Stimulated activated naive CD4-positive, alpha-beta T cell treated with Interleukin-2 at 50 U/mL for 16 hours (primary cell): ENCODE results near the gene DPYD.

Experiments
- DNase-seq: peaks from one replicate; lab custom pipeline; 2025; lab: John Stamatoyannopoulos, UW

DPYD gene

GRCh38 chr1:97610102-97610501, 310.7 kb downstream of the DPYD start:
- no peak for DNase-seq

- no peak for DNase-seq
Measured at GRCh38 chr1:97608272-97608671, 312.6 kb downstream of the DPYD start.

DNA sequence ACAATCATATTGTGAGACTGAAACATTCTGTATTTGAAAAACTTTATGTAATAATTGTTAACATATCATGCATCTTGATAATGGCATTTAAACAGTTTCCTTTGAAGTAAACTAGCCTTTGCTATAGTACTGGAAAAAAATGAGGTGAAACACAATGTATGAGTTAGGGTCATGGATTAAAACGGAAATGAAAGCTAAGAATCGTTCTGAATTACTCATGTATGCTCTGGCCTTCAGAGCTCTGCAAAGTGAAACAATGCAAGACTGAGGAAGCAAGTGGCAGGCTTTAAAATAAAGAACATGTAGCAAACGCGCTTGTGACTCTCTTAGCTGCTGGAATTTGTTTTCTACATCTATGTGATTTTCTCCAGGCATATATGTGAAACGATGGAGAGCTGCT, 317.1 kb downstream of the DPYD start:
- DNase-seq = no peak

DNA sequence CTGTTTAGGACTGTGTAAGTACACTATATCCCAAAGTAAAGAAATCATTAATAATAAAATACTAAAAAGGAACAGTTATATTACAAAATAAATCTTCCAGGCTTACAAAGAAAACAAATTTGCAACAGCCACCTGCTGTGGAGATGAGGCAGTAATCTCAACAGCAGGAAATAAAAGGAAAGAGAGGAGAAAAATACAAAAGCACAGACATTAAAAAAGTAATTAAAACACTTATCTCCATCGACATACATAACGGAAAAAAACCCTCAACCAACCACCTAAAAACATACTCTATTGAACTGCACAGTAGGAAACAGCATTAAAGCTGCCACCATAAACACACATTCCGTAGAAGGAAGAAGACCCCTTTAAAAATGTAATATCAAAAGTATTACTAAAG, 317.6 kb downstream of the DPYD start:
- no peak for DNase-seq

GRCh38 chr1:97599447-97599846, 321.4 kb downstream of the DPYD start:
- DNase-seq = no peak

DNA sequence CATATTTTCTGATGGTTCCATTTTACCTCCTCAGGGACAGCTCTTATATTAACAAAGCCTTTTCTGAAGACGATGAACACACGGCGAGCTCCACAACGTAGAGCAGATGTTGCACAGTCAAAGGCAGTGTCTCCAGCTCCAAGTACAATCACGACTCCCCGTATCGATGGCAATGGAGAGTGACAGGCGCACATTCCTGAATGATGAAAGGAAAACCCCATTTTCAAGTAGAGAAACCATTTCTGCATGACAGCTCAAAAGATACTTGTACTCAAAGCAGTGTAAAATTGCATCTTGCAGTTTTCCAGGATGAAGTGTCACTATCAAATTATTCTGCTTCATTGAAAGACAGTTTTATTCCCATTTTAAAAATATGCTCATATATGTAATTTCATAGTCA, 327.6 kb downstream of the DPYD start:
- DNase-seq = no peak

GRCh38 chr1:97588772-97589171, 332.1 kb downstream of the DPYD start:
- no peak for DNase-seq

DNA sequence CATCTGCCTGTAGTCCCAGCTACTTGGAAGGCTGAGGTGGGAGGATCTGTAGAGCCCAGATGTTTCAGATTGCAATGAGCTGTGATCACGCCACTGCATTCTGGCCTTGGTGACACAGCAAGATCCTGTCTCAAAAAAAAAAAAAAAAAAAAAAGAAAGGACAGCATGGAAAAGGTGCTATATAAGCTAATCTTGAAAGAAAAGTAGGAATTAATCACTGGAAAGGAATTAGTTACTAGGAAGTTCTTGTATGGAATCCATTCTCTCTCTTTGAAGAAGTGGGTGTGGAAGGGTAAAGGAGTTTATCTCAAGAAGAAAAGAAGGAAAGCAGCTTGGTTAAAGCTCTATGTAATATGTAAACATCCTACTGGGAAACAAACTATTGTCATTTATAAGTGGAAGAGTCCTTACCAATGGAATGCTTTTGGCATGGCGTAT, 339.2 kb downstream of the DPYD start:
- no peak for DNase-seq

- no peak for DNase-seq
Measured at GRCh38 chr1:97577613-97578012, 343.2 kb downstream of the DPYD start.

DNA sequence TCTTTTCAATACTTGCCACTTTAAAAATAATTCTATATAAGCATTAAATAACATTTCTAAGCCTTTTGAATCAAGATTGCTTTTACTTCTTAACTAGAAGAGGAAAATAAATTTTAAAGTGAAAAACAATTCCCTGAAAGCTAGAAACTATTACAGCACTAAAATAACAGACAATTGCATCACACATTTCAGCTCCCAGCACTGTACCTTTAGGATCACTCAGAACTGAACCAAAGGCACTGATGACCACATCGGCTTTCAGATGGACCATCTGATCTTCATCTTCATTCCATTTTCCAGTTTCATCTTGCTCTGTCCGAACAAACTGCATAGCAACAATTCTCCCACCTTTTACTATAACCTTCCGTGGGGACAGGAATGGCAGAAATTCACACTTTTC, 347.3 kb downstream of the DPYD start:
- no peak for DNase-seq

- no peak for DNase-seq
Measured at GRCh38 chr1:97572561-97572960, 348.3 kb downstream of the DPYD start.

DNA sequence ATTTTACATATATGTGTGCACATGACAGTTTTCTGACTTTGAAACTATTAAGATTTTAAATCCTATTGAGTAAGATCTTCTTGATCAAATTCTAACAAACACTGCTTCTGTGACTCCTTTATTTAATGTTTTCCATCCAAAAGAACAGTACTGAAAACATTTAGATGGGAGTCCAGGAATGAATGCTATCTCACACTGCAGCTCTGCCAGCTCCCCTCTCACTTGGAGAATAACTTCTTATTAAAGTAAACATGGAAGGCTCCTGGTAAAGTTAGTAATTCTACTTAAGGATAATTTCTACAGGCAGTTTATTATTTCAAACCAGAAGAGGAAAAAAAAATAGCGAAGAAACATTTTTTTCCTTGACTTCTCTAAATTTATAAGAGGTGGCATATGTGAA, 349.1 kb downstream of the DPYD start:
- DNase-seq = no peak

GRCh38 chr1:97570691-97571090, 350.1 kb downstream of the DPYD start:
- no peak for DNase-seq

DNA sequence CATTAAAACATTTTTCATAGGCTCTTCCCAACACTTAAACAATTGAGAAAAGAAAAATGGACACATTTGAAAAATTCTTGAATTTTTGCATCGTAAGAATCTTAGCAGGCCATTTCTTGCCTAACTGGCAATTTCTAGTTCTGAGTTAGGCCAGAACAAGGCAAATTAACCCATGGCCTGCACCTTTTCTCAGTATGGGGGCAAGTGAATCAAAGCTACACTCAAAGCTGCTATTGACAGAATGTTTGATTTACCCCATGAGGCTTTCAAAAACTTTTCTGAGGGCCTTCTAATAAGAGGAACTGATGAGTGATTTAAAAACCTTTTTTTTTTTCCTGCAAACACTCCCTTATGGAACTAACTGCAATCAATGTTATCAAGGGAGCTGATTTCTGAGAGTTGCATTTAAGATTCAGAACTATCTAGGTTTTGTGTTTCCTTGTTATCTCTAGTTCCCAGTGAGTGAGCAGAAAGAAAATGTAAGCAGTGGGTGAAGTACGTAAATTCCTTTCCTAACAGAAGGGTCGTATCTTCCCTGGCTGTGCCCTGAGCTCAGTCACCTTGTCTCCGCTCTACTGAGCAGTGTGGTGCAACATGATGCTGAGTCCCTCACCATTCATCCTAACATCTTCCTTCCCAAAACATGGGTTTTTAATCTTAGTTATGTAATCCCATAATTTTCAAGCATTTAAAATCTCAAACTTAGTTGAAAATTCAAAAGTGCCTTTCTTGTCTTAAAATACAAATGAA, 353.7 kb downstream of the DPYD start:
- no peak for DNase-seq

- DNase-seq = no peak
Measured at GRCh38 chr1:97565886-97566285, 354.9 kb downstream of the DPYD start.

DNA sequence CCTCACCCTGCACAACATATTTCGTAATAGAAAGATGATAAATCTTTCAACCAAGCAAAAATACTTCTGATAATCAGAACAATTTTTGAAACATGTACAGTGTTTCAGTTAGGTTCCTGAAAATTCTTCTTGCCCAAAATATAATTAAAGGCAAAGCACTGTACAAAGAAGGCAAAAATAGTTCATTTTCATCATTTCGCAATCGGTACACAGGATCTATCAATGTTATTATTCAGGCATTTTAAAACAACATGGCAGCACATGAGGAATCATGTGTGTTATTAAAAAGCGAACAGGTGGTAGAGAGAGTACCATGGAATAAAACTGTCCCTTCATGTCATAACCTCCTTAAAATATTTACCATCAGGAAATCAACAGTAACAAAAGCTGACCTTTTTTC, 356.9 kb downstream of the DPYD start:
- DNase-seq = no peak

GRCh38 chr1:97562081-97562480, 358.8 kb downstream of the DPYD start:
- DNase-seq = no peak

GRCh38 chr1:97560714-97561113, 360.1 kb downstream of the DPYD start:
- no peak for DNase-seq

GRCh38 chr1:97553971-97554370, 366.9 kb downstream of the DPYD start:
- DNase-seq = no peak

GRCh38 chr1:97551113-97551512, 369.7 kb downstream of the DPYD start:
- DNase-seq = no peak

- DNase-seq = no peak
Measured at GRCh38 chr1:97545446-97545845, 375.4 kb downstream of the DPYD start.

- DNase-seq = no peak
Measured at GRCh38 chr1:97540346-97540888, 380.4 kb downstream of the DPYD start.

GRCh38 chr1:97538113-97538512, 382.7 kb downstream of the DPYD start:
- DNase-seq = no peak

GRCh38 chr1:97533358-97533757, 387.5 kb downstream of the DPYD start:
- DNase-seq = no peak
